ENCODE measurements around the gene SIX5. TPM values are rescaled to one million over a fixed set of nuclear protein-coding genes. Genes with fewer than 3 reads are reported as not detected.

Gene SIX5
- total and polyA plus RNA-seq, 4 donors: 2.7 to 9.9 (median 4.4) TPM

GRCh38 chr19:45814166-45814780, 45.2 kb upstream of the SIX5 start:
- TF ChIP-seq ATF3 (IDR thresholded peaks at IDR 0.05): no peak
- TF ChIP-seq FOXA1 (IDR thresholded peaks at IDR 0.05): no peak
- no peak for TF ChIP-seq YY1 (IDR thresholded peaks at IDR 0.05)
- no peak for TF ChIP-seq CTCF (IDR thresholded peaks at IDR 0.05; ENCODE audit: low read depth, low read length, missing input control)
- Histone ChIP-seq H3K9me3 (ENCODE audit: control insufficient read depth in 4 of 4, low read length in 3 of 4) (no peaks in the 10 kb centered on the region), H3K9ac (ENCODE audit: low read depth in 1 of 2, low read length in 2 of 2) (no peak overlapping the region), H3K27ac (ENCODE audit: low read depth in 1 of 2, low read length in 2 of 2) (no peak overlapping the region), H3K36me3 (ENCODE audit: control insufficient read depth in 4 of 4, insufficient read depth in 3 of 4, low read depth in 1 of 4, low read length in 3 of 4) (peaks cover 0 to 7% (median 2%) of the 10 kb centered on the region in 4 donors), H3K27me3 (ENCODE audit: control insufficient read depth in 4 of 4, insufficient read depth in 4 of 4, low read length in 3 of 4) (no peaks in the 10 kb centered on the region), H3K4me3 (ENCODE audit: low read depth in 1 of 3, low read length in 3 of 3) (no peak overlapping the region), H3K4me1 (ENCODE audit: control insufficient read depth in 4 of 4, insufficient read depth in 4 of 4, low read length in 3 of 4) (peaks cover 0 to 7% (median 0%) of the 10 kb centered on the region in 4 donors)
- no peak for DNase-seq (ENCODE audit: low spot score)
- WGBS: 84% methylated on average over 12 of the region's 12 CpGs

- H3K27ac ChIP-seq (ENCODE audit: low read depth in 1 of 2, low read length in 2 of 2): no peak overlapping the region
- no peak for DNase-seq (ENCODE audit: low spot score)
- no peaks in the 10 kb centered on the region for H3K27me3 ChIP-seq (ENCODE audit: control insufficient read depth in 4 of 4, insufficient read depth in 4 of 4, low read length in 3 of 4)
- H3K9ac ChIP-seq (ENCODE audit: low read depth in 1 of 2, low read length in 2 of 2): no peak overlapping the region
- 94% methylated on average over 6 of the region's 6 CpGs for WGBS
- no peaks in the 10 kb centered on the region for H3K9me3 ChIP-seq (ENCODE audit: control insufficient read depth in 4 of 4, low read length in 3 of 4)
- H3K4me1 ChIP-seq (ENCODE audit: control insufficient read depth in 4 of 4, insufficient read depth in 4 of 4, low read length in 3 of 4): peaks cover 0 to 7% (median 0%) of the 10 kb centered on the region in 4 donors
- H3K4me3 ChIP-seq (ENCODE audit: low read depth in 1 of 3, low read length in 3 of 3): no peak overlapping the region
- TF ChIP-seq JUND (IDR thresholded peaks at IDR 0.05) (no peak), CTCF (IDR thresholded peaks at IDR 0.05; ENCODE audit: low read depth, low read length, missing input control) (no peak), SP1 (IDR thresholded peaks at IDR 0.05) (no peak), GABPA (IDR thresholded peaks at IDR 0.05 in 1 of 2, conservative IDR thresholded peaks at IDR 0.05 in 1 of 2) (no peak), REST (IDR thresholded peaks at IDR 0.05) (no peak), RXRA (IDR thresholded peaks at IDR 0.05) (no peak), ZBTB33 (IDR thresholded peaks at IDR 0.05) (no peak), ATF3 (IDR thresholded peaks at IDR 0.05) (no peak), RAD21 (IDR thresholded peaks at IDR 0.05) (no peak), FOXA2 (IDR thresholded peaks at IDR 0.05) (no peak)
- peaks cover 0 to 5% (median 2%) of the 10 kb centered on the region in 4 donors for H3K36me3 ChIP-seq (ENCODE audit: control insufficient read depth in 4 of 4, insufficient read depth in 3 of 4, low read depth in 1 of 4, low read length in 3 of 4)
These were observed 43.2 kb upstream of the SIX5 start for GRCh38 chr19:45812297-45812696.

Measured in liver (tissue), 9 donors.